Omental fat pad (tissue), 4 donors: ENCODE measurements around the gene LTBP2. TPM values are rescaled to one million over a fixed set of nuclear protein-coding genes. Genes with fewer than 3 reads are reported as not detected.

ENCODE experiments used
- ATAC-seq: fragments of 150-250 bp; one replicate; pipeline ENCODE4 v1.9.1; 2016; ENCODE audit warnings: mild to moderate bottlenecking, moderate library complexity; ENCODE audit not compliant: low FRiP score
- DNase-seq: peaks from one replicate; pipeline ENCODE4 v3.0.0-alpha.2; 2019; ENCODE audit warnings: low spot score
- CTCF ChIP-seq, 3 donors: fragments of 450-650 bp; IDR thresholded peaks; one replicate each; pipeline ENCODE4 v1.5.1; 2016 to 2017; ENCODE audit warnings: antibody characterized with exemption in 3 of 3, mild to moderate bottlenecking in 3 of 3, moderate library complexity in 2 of 3
- total RNA-seq, 4 donors: library from RNA; depleted of rRNA; stranded (reverse); fragments of >200 nt; gene quantifications; one replicate each; pipeline ENCODE4 v1.1.0, GENCODE V29; 2016

Gene LTBP2
- total RNA-seq = 100 to 1,000 TPM in 1 of 4 donors, 10 to 100 TPM in 3; 31.6 to 104 (median 72.3) TPM

DNA sequence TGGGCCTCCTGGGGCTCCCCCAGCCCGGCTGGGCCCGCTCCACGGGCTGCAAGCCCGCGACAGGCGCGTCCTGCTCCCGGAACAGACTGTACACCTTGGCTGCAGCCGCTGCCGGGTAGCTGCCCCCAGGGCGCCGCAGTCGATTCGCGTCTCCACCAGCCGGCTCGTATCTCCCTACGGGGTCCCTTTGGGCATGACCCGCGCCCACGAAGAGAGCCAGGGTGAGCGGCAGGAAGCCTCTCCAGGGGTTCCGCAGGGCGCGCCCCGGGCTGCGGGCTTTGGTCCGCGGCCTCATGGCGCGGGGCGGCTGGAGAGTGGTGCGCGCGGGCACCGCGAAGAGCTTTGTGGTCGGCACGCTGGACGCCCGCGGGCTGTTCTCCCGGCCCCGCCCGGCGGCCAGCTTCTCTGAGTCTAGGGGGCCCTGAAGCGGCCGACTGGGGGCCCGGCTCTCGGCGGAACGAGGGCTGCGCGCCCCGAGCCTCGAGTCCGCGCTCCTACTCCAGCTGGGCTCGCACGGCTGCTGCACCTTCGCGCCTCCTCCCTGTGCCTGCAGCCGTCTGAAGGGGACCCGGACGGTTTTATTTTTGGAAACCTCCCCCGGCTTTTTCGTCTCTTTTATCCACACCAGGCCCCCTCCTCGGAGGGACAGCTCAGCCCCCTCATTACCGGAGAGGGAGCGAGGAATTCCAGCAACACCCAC is at the start of gene LTBP2:
Gene LTBP2, minus strand, starts transcription at position 588 of the 700 bp plus-strand sequence. Its CDS starts 293 bp downstream, at position 295.
- no peak for TF ChIP-seq CTCF (IDR thresholded peaks at IDR 0.05)
- ATAC-seq = peak; percentile 13
- no peak for DNase-seq

- TF ChIP-seq CTCF (IDR thresholded peaks at IDR 0.05) = no peak
- DNase-seq (no peak), ATAC-seq (no peak)
These were observed 48.8 kb upstream of the LTBP2 start for GRCh38 chr14:74660863-74661262.

DNA sequence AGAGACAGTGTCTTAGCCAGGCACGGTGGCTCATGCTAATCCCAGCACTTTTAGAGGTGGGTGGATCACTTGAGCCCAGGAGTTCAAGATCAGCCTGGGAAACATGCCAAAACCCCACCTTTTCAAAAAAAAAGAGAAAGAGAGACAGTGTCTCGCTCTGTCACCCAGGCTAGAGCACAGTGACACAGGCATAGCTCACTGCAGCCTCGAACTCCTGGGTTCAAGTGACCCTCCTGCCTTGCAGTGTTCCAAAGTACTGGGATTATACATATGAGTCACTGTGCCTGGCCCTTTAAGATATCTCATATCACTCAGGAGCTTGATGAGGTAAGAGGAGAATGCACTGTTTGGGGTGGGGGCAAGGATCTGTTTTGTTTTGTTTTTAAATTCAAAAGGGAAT is 48.1 kb upstream of the LTBP2 start:
- no peak for ATAC-seq
- DNase-seq = no peak

DNA sequence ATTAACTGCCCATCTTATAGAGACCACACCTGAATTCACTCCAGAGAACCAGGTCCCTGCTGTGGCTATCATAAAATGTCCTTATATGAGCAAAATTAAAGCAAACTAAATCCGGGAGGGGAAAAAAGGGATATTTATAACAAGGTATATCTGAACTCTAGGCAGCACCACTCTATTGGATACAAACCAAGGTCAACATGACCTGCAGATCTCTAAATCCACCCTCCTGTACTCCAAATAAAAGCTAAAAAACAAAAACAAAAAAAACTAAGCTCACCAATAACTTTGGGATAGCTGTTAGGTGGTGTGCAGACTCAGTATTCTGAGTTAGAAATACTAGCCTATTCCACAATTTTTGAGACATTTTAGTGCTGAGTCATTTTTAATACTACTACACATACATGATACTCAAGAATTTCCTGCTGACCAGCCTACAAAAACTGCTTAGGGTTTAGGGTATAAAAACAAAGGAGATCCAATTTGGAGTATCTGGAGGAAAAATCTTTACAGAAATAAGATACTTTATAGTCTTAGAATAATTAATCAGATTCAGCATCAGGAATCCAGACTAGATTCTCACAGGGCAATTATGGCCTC is 46.6 kb upstream of the LTBP2 start:
- DNase-seq = no peak
- no peak for ATAC-seq
- TF ChIP-seq CTCF (IDR thresholded peaks at IDR 0.05) = no peak

More for the DNA sequence above, 48.1 kb upstream of the LTBP2 start:
- TF ChIP-seq CTCF (IDR thresholded peaks at IDR 0.05) = no peak

GRCh38 chr14:74656964-74657363 is 44.9 kb upstream of the LTBP2 start:
- ATAC-seq = no peak
- no peak for DNase-seq
- no peak for TF ChIP-seq CTCF (IDR thresholded peaks at IDR 0.05)

- no peak for TF ChIP-seq CTCF (IDR thresholded peaks at IDR 0.05)
- DNase-seq = no peak
- peak; percentile 74 for ATAC-seq
These were observed 43.8 kb upstream of the LTBP2 start for GRCh38 chr14:74655599-74656395.
